Measurements from ENCODE around the gene STAB1.

The STAB1 gene

GRCh38 chr3:52477796-52478095 lies 17.4 kb upstream of the STAB1 start:
- Histone ChIP-seq H3K36me3 (ENCODE audit: control insufficient read depth, insufficient read depth, low read length) (no peaks in the 10 kb centered on the region), H3K4me3 (ENCODE audit: low read depth, low read length) (no peak overlapping the region), H3K4me1 (no peaks in the 10 kb centered on the region), H3K79me2 (no peaks in the 10 kb centered on the region), H3K9ac (no peak overlapping the region), H2AFZ (no peak overlapping the region), H3K4me2 (ENCODE audit: low read length) (no peak overlapping the region), H3K27ac (no peak overlapping the region), H3K9me3 (ENCODE audit: control insufficient read depth, low read length) (no peaks in the 10 kb centered on the region), H3K27me3 (ENCODE audit: control insufficient read depth, insufficient read depth, low read length) (no peaks in the 10 kb centered on the region)
- TF ChIP-seq CTCF (IDR thresholded peaks at IDR 0.05): no peak

- no peak overlapping the region for H2AFZ ChIP-seq
- H3K27me3 ChIP-seq (ENCODE audit: control insufficient read depth, insufficient read depth, low read length): no peaks in the 10 kb centered on the region
- TF ChIP-seq CTCF (IDR thresholded peaks at IDR 0.05): no peak
- H3K4me1 ChIP-seq: no peaks in the 10 kb centered on the region
- no peak overlapping the region for H3K27ac ChIP-seq
- no peak overlapping the region for H3K4me2 ChIP-seq (ENCODE audit: low read length)
- H3K9ac ChIP-seq: no peak overlapping the region
- no peaks in the 10 kb centered on the region for H3K36me3 ChIP-seq (ENCODE audit: control insufficient read depth, insufficient read depth, low read length)
- H3K4me3 ChIP-seq (ENCODE audit: low read depth, low read length): no peak overlapping the region
- no peaks in the 10 kb centered on the region for H3K9me3 ChIP-seq (ENCODE audit: control insufficient read depth, low read length)
- no peaks in the 10 kb centered on the region for H3K79me2 ChIP-seq
Observed at GRCh38 chr3:52479037-52479876, 15.9 kb upstream of the STAB1 start.

- Histone ChIP-seq H3K9me3 (ENCODE audit: control insufficient read depth, low read length) (no peaks in the 10 kb centered on the region), H3K4me1 (no peaks in the 10 kb centered on the region), H3K36me3 (ENCODE audit: control insufficient read depth, insufficient read depth, low read length) (no peaks in the 10 kb centered on the region), H3K27me3 (ENCODE audit: control insufficient read depth, insufficient read depth, low read length) (no peaks in the 10 kb centered on the region), H3K27ac (no peak overlapping the region), H3K9ac (no peak overlapping the region), H3K4me2 (ENCODE audit: low read length) (no peak overlapping the region), H2AFZ (no peak overlapping the region), H3K4me3 (ENCODE audit: low read depth, low read length) (no peak overlapping the region), H3K79me2 (no peaks in the 10 kb centered on the region)
- no peak for TF ChIP-seq CTCF (IDR thresholded peaks at IDR 0.05)
Observed at GRCh38 chr3:52479877-52480575, 15.1 kb upstream of the STAB1 start.

- H3K4me1 ChIP-seq: no peaks in the 10 kb centered on the region
- no peak overlapping the region for H3K4me3 ChIP-seq (ENCODE audit: low read depth, low read length)
- H3K27me3 ChIP-seq (ENCODE audit: control insufficient read depth, insufficient read depth, low read length): no peaks in the 10 kb centered on the region
- no peak overlapping the region for H2AFZ ChIP-seq
- no peak overlapping the region for H3K9ac ChIP-seq
- no peak overlapping the region for H3K4me2 ChIP-seq (ENCODE audit: low read length)
- TF ChIP-seq CTCF (IDR thresholded peaks at IDR 0.05): no peak
- H3K79me2 ChIP-seq: no peaks in the 10 kb centered on the region
- no peaks in the 10 kb centered on the region for H3K36me3 ChIP-seq (ENCODE audit: control insufficient read depth, insufficient read depth, low read length)
- no peaks in the 10 kb centered on the region for H3K9me3 ChIP-seq (ENCODE audit: control insufficient read depth, low read length)
- H3K27ac ChIP-seq: no peak overlapping the region
Observed at GRCh38 chr3:52480768-52481715, 14.1 kb upstream of the STAB1 start.

All from parathyroid adenoma (tissue), 2 donors.